ENCODE data around the gene USP17L13. TPM values are rescaled to one million over a fixed set of nuclear protein-coding genes. Genes with fewer than 3 reads are reported as not detected.

The USP17L13 gene, protein sequence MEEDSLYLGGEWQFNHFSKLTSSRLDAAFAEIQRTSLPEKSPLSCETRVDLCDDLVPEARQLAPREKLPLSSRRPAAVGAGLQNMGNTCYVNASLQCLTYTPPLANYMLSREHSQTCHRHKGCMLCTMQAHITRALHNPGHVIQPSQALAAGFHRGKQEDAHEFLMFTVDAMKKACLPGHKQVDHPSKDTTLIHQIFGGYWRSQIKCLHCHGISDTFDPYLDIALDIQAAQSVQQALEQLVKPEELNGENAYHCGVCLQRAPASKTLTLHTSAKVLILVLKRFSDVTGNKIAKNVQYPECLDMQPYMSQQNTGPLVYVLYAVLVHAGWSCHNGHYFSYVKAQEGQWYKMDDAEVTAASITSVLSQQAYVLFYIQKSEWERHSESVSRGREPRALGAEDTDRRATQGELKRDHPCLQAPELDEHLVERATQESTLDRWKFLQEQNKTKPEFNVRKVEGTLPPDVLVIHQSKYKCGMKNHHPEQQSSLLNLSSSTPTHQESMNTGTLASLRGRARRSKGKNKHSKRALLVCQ
- total RNA-seq (2022; extraction: Qiagen RNA extraction): not detected in 5 replicates

DNA sequence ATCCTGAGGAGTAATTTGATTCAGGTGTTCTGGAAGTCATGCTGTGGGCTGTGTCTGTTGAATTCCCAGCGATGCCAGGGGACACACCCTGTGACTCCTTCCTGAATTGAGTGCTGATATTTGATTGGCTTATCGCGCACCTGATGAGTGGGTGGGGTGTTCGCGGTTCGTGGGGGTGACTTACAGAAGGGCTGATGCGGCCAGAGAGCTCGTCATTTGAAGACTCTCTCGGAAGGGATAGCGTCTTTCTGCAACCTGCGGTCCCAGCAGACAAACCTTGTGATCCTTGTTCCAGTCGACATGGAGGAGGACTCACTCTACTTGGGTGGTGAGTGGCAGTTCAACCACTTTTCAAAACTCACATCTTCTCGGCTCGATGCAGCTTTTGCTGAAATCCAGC is at the start of gene USP17L13:
Gene USP17L13 (plus strand): TSS at position 301 of the 400 bp plus-strand sequence. CDS start 0 bp downstream, at position 301.

DNA sequence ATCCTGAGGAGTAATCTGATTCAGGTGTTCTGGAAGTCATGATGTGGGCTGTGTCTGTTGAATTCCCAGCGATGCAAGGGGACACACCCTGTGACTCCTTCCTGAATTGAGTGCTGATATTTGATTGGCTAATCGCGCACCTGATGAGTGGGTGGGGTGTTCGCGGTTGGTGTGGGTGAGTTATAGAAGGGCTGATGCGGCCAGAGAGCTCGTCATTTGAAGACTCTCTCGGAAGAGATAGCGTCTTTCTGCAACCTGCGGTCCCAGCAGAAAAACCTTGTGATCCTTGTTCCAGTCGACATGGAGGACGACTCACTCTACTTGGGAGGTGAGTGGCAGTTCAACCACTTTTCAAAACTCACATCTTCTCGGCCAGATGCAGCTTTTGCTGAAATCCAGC is 14.3 kb upstream of the USP17L13 start, which contains the start of gene USP17L10:
Gene USP17L10 (plus strand): TSS at position 301 of the 400 bp plus-strand sequence. CDS start 0 bp downstream, at position 301.

DNA sequence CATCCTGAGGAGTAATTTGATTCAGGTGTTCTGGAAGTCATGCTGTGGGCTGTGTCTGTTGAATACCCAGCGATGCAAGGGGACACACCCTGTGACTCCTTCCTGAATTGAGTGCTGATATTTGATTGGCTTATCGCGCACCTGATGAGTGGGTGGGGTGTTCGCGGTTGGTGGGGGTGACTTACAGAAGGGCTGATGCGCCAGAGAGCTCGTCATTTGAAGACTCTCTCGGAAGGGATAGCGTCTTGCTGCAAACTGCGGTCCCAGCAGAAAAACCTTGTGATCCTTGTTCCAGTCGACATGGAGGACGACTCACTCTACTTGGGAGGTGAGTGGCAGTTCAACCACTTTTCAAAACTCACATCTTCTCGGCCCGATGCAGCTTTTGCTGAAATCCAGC is 9.6 kb upstream of the USP17L13 start, which contains the start of gene USP17L11:
Gene USP17L11 (plus strand): TSS at position 301 of the 400 bp plus-strand sequence. CDS start 0 bp downstream, at position 301.

DNA sequence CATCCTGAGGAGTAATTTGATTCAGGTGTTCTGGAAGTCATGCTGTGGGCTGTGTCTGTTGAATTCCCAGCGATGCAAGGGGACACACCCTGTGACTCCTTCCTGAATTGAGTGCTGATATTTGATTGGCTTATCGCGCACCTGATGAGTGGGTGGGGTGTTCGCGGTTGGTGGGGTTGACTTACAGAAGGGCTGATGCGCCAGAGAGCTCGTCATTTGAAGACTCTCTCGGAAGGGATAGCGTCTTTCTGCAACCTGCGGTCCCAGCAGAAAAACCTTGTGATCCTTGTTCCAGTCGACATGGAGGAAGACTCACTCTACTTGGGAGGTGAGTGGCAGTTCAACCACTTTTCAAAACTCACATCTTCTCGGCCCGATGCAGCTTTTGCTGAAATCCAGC is 4.8 kb upstream of the USP17L13 start, which contains the start of gene USP17L12:
Gene USP17L12 (plus strand): TSS at position 301 of the 400 bp plus-strand sequence. CDS start 0 bp downstream, at position 301.

DNA sequence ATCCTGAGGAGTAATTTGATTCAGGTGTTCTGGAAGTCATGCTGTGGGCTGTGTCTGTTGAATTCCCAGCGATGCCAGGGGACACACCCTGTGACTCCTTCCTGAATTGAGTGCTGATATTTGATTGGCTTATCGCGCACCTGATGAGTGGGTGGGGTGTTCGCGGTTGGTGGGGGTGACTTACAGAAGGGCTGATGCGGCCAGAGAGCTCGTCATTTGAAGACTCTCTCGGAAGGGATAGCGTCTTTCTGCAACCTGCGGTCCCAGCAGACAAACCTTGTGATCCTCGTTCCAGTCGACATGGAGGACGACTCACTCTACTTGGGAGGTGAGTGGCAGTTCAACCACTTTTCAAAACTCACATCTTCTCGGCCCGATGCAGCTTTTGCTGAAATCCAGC is 9.4 kb downstream of the USP17L13 start, which contains the start of gene USP17L15:
Gene USP17L15 (plus strand): TSS at position 301 of the 400 bp plus-strand sequence. CDS start 0 bp downstream, at position 301.

DNA sequence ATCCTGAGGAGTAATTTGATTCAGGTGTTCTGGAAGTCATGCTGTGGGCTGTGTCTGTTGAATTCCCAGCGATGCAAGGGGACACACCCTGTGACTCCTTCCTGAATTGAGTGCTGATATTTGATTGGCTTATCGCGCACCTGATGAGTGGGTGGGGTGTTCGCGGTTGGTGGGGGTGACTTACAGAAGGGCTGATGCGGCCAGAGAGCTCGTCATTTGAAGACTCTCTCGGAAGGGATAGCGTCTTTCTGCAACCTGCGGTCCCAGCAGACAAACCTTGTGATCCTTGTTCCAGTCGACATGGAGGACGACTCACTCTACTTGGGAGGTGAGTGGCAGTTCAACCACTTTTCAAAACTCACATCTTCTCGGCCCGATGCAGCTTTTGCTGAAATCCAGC is 18.9 kb downstream of the USP17L13 start, which contains the start of gene USP17L17:
Gene USP17L17 (plus strand): TSS at position 301 of the 400 bp plus-strand sequence. CDS start 0 bp downstream, at position 301.

DNA sequence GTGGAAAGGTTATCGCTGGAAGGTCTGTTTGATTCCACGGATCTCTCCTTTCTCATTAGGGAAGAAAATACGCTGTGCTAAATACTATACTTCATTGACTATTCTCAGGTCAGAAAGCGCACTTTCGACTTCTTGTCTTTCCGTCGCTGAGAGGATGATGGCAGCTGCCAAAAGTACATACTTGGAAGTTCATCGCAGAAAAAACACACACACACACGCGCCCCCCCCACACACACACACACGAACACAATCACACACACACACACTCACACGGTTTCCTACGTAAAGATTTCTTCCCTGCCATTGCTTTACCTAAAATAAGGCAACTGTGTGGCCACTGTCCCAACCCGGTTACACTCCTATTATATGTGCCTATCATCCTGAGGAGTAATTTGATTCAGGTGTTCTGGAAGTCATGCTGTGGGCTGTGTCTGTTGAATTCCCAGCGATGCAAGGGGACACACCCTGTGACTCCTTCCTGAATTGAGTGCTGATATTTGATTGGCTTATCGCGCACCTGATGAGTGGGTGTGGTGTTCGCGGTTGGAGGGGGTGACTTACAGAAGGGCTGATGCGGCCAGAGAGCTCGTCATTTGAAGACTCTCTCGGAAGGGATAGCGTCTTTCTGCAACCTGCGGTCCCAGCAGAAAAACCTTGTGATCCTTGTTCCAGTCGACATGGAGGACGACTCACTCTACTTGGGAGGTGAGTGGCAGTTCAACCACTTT is 23.4 kb downstream of the USP17L13 start, which contains the start of gene USP17L18:
Gene USP17L18 (plus strand): TSS at position 678 of the 728 bp plus-strand sequence. CDS start 0 bp downstream, at position 678.

DNA sequence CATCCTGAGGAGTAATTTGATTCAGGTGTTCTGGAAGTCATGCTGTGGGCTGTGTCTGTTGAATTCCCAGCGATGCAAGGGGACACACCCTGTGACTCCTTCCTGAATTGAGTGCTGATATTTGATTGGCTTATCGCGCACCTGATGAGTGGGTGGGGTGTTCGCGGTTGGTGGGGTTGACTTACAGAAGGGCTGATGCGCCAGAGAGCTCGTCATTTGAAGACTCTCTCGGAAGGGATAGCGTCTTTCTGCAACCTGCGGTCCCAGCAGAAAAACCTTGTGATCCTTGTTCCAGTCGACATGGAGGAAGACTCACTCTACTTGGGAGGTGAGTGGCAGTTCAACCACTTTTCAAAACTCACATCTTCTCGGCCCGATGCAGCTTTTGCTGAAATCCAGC is 28.4 kb downstream of the USP17L13 start, which contains the start of gene USP17L19:
Gene USP17L19 (plus strand): TSS at position 301 of the 400 bp plus-strand sequence. CDS start 0 bp downstream, at position 301.

DNA sequence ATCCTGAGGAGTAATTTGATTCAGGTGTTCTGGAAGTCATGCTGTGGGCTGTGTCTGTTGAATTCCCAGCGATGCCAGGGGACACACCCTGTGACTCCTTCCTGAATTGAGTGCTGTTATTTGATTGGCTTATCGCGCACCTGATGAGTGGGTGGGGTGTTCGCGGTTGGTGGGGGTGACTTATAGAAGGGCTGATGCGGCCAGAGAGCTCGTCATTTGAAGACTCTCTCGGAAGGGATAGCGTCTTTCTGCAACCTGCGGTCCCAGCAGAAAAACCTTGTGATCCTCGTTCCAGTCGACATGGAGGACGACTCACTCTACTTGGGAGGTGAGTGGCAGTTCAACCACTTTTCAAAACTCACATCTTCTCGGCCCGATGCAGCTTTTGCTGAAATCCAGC is 33.1 kb downstream of the USP17L13 start, which contains the start of gene USP17L20:
Gene USP17L20 (plus strand): TSS at position 301 of the 400 bp plus-strand sequence. CDS start 0 bp downstream, at position 301.

DNA sequence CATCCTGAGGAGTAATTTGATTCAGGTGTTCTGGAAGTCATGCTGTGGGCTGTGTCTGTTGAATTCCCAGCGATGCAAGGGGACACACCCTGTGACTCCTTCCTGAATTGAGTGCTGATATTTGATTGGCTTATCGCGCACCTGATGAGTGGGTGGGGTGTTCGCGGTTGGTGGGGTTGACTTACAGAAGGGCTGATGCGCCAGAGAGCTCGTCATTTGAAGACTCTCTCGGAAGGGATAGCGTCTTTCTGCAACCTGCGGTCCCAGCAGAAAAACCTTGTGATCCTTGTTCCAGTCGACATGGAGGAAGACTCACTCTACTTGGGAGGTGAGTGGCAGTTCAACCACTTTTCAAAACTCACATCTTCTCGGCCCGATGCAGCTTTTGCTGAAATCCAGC is 37.9 kb downstream of the USP17L13 start, which contains the start of gene USP17L21:
Gene USP17L21 (plus strand): TSS at position 301 of the 400 bp plus-strand sequence. CDS start 0 bp downstream, at position 301.

DNA sequence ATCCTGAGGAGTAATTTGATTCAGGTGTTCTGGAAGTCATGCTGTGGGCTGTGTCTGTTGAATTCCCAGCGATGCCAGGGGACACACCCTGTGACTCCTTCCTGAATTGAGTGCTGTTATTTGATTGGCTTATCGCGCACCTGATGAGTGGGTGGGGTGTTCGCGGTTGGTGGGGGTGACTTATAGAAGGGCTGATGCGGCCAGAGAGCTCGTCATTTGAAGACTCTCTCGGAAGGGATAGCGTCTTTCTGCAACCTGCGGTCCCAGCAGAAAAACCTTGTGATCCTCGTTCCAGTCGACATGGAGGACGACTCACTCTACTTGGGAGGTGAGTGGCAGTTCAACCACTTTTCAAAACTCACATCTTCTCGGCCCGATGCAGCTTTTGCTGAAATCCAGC is 42.6 kb downstream of the USP17L13 start, which contains the start of gene USP17L22:
Gene USP17L22 (plus strand): TSS at position 301 of the 400 bp plus-strand sequence. CDS start 0 bp downstream, at position 301.

Other genes starting within 250 kb of the USP17L13 start
- 0.02 to 0.06 TPM in 2 of 5 replicates, not detected in the others for gene FAM90A26, start 54.5 kb upstream of the USP17L13 start, total RNA-seq (2022; extraction: Qiagen RNA extraction)
- gene USP17L10, start 14.2 kb upstream of the USP17L13 start, total RNA-seq (2022; extraction: Qiagen RNA extraction): not detected in 5 replicates
- not detected in 5 replicates for gene USP17L11, start 9.5 kb upstream of the USP17L13 start, total RNA-seq (2022; extraction: Qiagen RNA extraction)
- gene USP17L12, start 4.7 kb upstream of the USP17L13 start, total RNA-seq (2022; extraction: Qiagen RNA extraction): not detected in 5 replicates
- gene USP17L15, start 9.5 kb downstream of the USP17L13 start, total RNA-seq (2022; extraction: Qiagen RNA extraction): 0.03 TPM in 1 of 5 replicates, not detected in the others
- not detected in 5 replicates for gene USP17L17, start 19.0 kb downstream of the USP17L13 start, total RNA-seq (2022; extraction: Qiagen RNA extraction)
- not detected in 5 replicates for gene USP17L18, start 23.7 kb downstream of the USP17L13 start, total RNA-seq (2022; extraction: Qiagen RNA extraction)
- not detected in 5 replicates for gene USP17L19, start 28.5 kb downstream of the USP17L13 start, total RNA-seq (2022; extraction: Qiagen RNA extraction)
- not detected in 5 replicates for gene USP17L20, start 33.2 kb downstream of the USP17L13 start, total RNA-seq (2022; extraction: Qiagen RNA extraction)
- gene USP17L21, start 38.0 kb downstream of the USP17L13 start, total RNA-seq (2022; extraction: Qiagen RNA extraction): not detected in 5 replicates
- gene USP17L22, start 42.7 kb downstream of the USP17L13 start, total RNA-seq (2022; extraction: Qiagen RNA extraction): not detected in 5 replicates
- not detected in 5 replicates for gene USP17L24, start 100.3 kb downstream of the USP17L13 start, total RNA-seq (2022; extraction: Qiagen RNA extraction)
- not detected in 5 replicates for gene USP17L25, start 105.0 kb downstream of the USP17L13 start, total RNA-seq (2022; extraction: Qiagen RNA extraction)
- not detected in 5 replicates for gene USP17L26, start 109.8 kb downstream of the USP17L13 start, total RNA-seq (2022; extraction: Qiagen RNA extraction)
- gene USP17L5, start 114.5 kb downstream of the USP17L13 start, total RNA-seq (2022; extraction: Qiagen RNA extraction): not detected in 5 replicates
- gene USP17L27, start 119.3 kb downstream of the USP17L13 start, total RNA-seq (2022; extraction: Qiagen RNA extraction): not detected in 5 replicates
- gene USP17L28, start 124.0 kb downstream of the USP17L13 start, total RNA-seq (2022; extraction: Qiagen RNA extraction): not detected in 5 replicates
- not detected in 5 replicates for gene USP17L29, start 128.7 kb downstream of the USP17L13 start, total RNA-seq (2022; extraction: Qiagen RNA extraction)
- gene USP17L30, start 138.2 kb downstream of the USP17L13 start, total RNA-seq (2022; extraction: Qiagen RNA extraction): not detected in 5 replicates
- not detected in 5 replicates for gene DEFB131A, start 219.5 kb downstream of the USP17L13 start, total RNA-seq (2022; extraction: Qiagen RNA extraction)

Data from A549 treated with AZD2906 at 1 μM for 4 hours (cell line).